Mesendoderm (in vitro differentiated cells): ENCODE data around the gene IFT22. TPM values are rescaled to one million over a fixed set of nuclear protein-coding genes. Genes with fewer than 3 reads are reported as not detected.
"Not testable (repeated sequence)": the region's sequence is repeated elsewhere in the genome, so short reads cannot be mapped to it uniquely, and the experiment has no call there.

Experiments
- DNase-seq: peaks from one replicate; pipeline ENCODE4 v3.0.0; 2013
- H2AK5ac ChIP-seq: 2 replicates; pipeline ENCODE4 v1.6.1; 2013; ENCODE audit warnings: low read length, inconsistent platforms
- H2BK120ac ChIP-seq: 2 replicates; pipeline ENCODE4 v1.6.1; 2013; ENCODE audit warnings: low read depth, mild to moderate bottlenecking, low read length, moderate library complexity, mixed read lengths
- H2BK15ac ChIP-seq: replicated peaks from 2 replicates; pipeline ENCODE4 v1.6.1; 2013; ENCODE audit warnings: low read depth, mild to moderate bottlenecking, moderate library complexity
- H2BK5ac ChIP-seq: 2 replicates; pipeline ENCODE4 v1.6.1; 2013; ENCODE audit warnings: low read length, inconsistent platforms
- H3K18ac ChIP-seq: 2 replicates; pipeline ENCODE4 v1.6.1; 2013; ENCODE audit warnings: mild to moderate bottlenecking, low read length, mixed read lengths
- H3K23ac ChIP-seq: one replicate; pipeline ENCODE4 v1.6.1; 2013; ENCODE audit warnings: low read length
- H3K27ac ChIP-seq: 2 replicates; pipeline ENCODE4 v1.5.1; 2013; ENCODE audit warnings: low read depth, mild to moderate bottlenecking, inconsistent platforms, low read length, moderate library complexity
- H3K27me3 ChIP-seq: 2 replicates; pipeline ENCODE4 v1.6.1; 2013; ENCODE audit warnings: low read length, control low read depth, mild to moderate bottlenecking, inconsistent platforms; ENCODE audit not compliant: insufficient read depth, poor library complexity
- H3K36me3 ChIP-seq: 2 replicates; pipeline ENCODE4 v1.6.1; 2013; ENCODE audit warnings: low read length, inconsistent platforms; ENCODE audit not compliant: control insufficient read depth, insufficient read depth
- H3K4ac ChIP-seq: one replicate; pipeline ENCODE4 v1.6.1; 2013; ENCODE audit warnings: low read depth, mild to moderate bottlenecking, low read length, moderate library complexity
- H3K4me1 ChIP-seq: 2 replicates; pipeline ENCODE4 v1.6.1; 2013; ENCODE audit warnings: low read depth, low read length, inconsistent platforms; ENCODE audit not compliant: control insufficient read depth
- H3K4me2 ChIP-seq: 2 replicates; pipeline ENCODE4 v1.6.1; 2013; ENCODE audit warnings: low read length
- H3K4me3 ChIP-seq: 2 replicates; pipeline ENCODE4 v1.5.1; 2013; ENCODE audit warnings: mild to moderate bottlenecking, low read length
- H3K56ac ChIP-seq: one replicate; pipeline ENCODE4 v1.6.1; 2013; ENCODE audit warnings: low read length
- H3K79me1 ChIP-seq: 2 replicates; pipeline ENCODE4 v1.6.1; 2013; ENCODE audit warnings: low read length, inconsistent platforms
- H3K79me2 ChIP-seq: 2 replicates; pipeline ENCODE4 v1.6.1; 2013; ENCODE audit warnings: mild to moderate bottlenecking, low read length; ENCODE audit not compliant: control insufficient read depth, insufficient read depth
- H3K9ac ChIP-seq: 2 replicates; pipeline ENCODE4 v1.6.1; 2013; ENCODE audit warnings: low read length, inconsistent platforms
- H4K5ac ChIP-seq: one replicate; pipeline ENCODE4 v1.6.1; 2013; ENCODE audit warnings: low read length
- H4K8ac ChIP-seq: one replicate; pipeline ENCODE4 v1.6.1; 2013; ENCODE audit warnings: low read depth, mild to moderate bottlenecking, control low read depth, low read length, moderate library complexity
- WGBS: extraction: QIAGEN DNeasy Blood & Tissue Kit; methylation state at CpG from one replicate; pipeline ENCODE4 v1.1.7; 2013; ENCODE audit warnings: low lambda C conversion rate, missing lambda C conversion rate; ENCODE audit not compliant: insufficient coverage; ENCODE audit errors: extremely low coverage; 5-methylcytosine and 5-hydroxymethylcytosine counted together
- small RNA-seq: library from polyadenylated mRNA; stranded (forward); fragments of <200 nt; extraction: miRNeasy Mini kit (QIAGEN cat#:217004); gene quantifications from one replicate; pipeline ENCODE3, GENCODE V24; 2013; ENCODE audit not compliant: insufficient read depth

The IFT22 gene

GRCh38 chr7:101265622-101266516, 55.7 kb downstream of the IFT22 start:
- Histone ChIP-seq H3K4me1 (no peaks in the 10 kb centered on the region), H3K4me3 (no peak overlapping the region), H2BK15ac (no peak overlapping the region), H2BK120ac (no peak overlapping the region), H3K18ac (no peak overlapping the region), H2BK5ac (no peak overlapping the region), H3K4ac (no peak overlapping the region), H3K27me3 (no peaks in the 10 kb centered on the region), H4K8ac (no peak overlapping the region), H3K79me1 (no peaks in the 10 kb centered on the region), H3K9ac (no peak overlapping the region), H3K79me2 (no peaks in the 10 kb centered on the region), H4K5ac (no peak overlapping the region), H3K27ac (no peak overlapping the region), H3K36me3 (no peaks in the 10 kb centered on the region), H3K56ac (no peak overlapping the region), H2AK5ac (no peak overlapping the region), H3K4me2 (no peak overlapping the region), H3K23ac (no peak overlapping the region)
- no peak for DNase-seq
- no CpG with 5 or more reads among the region's 17 CpGs for WGBS

GRCh38 chr7:101264102-101264706, 57.4 kb downstream of the IFT22 start:
- WGBS: no CpG with 5 or more reads among the region's 6 CpGs
- not testable (repeated sequence) for H3K18ac ChIP-seq, H3K27me3 ChIP-seq, H3K4ac ChIP-seq, H3K4me3 ChIP-seq, H3K4me2 ChIP-seq, H3K4me1 ChIP-seq, H2BK15ac ChIP-seq, H4K8ac ChIP-seq, H4K5ac ChIP-seq, H3K36me3 ChIP-seq, H3K27ac ChIP-seq, H2BK120ac ChIP-seq, H3K9ac ChIP-seq, H3K79me2 ChIP-seq, H3K56ac ChIP-seq, H3K23ac ChIP-seq, H2BK5ac ChIP-seq, H2AK5ac ChIP-seq, H3K79me1 ChIP-seq, DNase-seq

Small RNA genes lying within 50 kb of the gene (small RNA-seq; reads per million reads assigned to genes)
- not detected for gene RNU6-1104P
